ENCODE results near the gene PACRG.

The PACRG gene

DNA sequence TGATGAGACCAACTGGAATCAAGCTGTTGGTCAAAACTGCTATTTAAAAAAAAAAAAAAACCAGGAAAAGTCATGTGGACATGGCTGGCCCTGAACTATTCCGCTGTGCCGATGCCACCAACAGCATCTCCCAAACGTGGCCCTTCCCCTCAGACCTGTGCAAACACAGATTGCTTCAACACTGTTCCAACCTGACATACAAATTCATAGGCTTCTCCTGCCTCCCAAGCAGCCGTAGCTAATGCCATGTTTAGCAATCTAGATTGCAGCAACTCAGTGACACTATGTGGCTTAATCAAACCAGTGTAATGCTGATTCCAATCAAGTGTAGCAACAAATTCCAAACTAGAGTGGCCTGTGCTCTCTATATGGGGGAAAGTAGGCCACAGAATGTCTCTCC is 16.4 kb upstream of the PACRG start:
- DNase-seq = no peak

DNA sequence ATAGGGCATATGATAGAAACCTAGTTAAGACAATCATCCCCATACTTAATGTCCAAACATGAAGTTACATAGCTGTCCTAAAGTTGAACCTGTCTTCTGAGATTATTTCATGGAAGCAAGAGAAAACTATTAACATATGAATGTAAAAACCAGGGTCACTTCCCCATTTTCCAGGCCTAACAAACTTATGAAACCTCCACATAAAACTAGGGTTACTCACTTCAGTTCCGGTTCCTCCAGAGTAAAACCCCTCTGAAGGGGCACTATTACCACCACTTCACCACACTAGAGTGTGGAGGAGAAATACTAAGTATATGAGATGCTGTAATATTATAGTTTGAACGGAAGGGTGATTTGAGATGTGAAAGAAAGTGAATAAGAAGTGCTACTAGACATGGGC is 15.1 kb upstream of the PACRG start:
- no peak for DNase-seq

DNA sequence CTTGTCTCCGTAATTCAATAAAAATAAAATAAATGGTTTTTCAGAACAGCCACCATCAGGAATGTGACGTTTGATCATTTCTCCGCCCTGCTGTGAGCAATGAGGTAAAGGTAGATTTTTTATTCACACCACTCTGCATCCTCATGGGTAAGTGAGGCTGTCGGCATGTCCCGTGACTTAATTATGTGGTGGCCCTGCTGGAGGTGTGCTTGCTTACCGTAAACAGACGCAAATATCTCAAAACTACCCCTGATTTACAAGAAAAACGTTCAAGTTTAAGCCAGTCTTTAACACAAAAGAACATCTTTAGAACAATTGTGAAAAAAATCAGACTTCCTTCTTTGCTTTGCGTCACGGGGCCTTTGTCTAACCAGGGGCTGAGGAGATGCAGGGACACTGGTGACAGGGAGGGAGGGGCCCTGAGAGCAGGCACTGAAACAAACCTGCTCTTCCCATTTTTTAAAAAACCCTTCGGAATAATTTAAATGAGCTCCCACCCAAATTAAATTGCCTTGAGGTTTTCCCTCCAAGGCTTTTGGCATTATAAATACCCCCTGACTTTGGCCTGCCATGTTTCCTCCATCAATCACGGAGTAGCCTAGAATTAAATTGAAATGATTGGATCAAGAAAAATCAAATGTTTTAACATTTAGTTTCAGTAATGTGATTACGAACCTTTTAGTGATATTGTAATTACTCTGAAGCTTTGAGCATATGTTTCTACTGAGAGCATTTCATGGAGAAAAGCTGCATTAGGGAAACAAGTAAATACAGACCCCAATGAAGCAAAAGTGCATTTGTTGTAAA is 13.6 kb upstream of the PACRG start:
- DNase-seq = no peak

DNA sequence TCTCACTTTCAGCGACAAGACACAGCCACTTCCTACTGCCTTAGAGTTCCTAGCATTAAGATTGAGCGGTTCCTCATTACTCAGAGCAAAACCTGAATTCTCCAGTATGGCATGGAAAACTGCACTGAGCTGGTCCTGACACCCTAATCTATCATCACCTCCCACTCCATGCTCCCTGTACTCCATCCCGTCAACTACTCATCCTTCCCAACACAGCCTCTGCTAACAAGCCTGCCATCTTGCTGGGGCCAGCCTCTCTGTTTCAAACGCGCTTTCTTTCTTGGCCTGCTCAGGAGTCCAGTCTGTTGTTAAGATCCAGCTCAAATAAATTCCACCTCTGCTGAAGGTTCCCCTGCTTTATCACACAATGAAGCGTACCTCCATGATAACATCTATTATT is 12.2 kb upstream of the PACRG start:
- DNase-seq = no peak

DNA sequence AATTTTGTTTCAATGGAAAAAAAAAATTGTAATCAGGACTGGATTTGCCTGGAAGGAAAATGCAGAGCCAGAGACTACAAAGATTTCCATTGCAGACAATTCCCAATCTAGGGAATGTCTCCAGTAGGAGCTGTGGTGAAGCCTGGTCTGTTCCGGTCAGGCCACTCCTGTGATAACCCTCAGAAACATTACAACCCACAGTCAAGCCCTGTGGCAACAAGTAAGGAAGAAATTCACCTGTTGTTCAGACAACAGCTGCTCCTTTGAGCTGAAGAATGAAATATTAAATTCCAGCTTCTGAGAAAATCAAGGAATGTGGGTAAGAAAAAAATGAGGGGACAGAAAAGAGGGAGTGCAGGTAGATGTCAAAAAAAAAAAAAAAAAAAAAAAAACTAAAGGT is 8.2 kb upstream of the PACRG start:
- DNase-seq = no peak

DNA sequence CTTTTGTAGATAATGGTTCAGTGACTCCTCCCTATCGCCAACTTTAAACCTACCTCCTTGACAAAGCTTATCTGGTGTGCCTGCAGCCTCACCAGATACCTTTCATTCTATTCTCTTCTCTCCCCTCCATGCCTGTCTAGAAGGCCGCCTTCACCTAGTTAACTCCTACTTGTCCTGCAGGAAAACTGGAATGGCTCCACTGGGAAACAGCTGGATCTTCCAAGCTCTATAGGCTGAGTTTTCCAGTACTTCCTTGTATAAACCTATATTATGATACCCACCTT is 6.4 kb upstream of the PACRG start:
- DNase-seq = no peak

DNA sequence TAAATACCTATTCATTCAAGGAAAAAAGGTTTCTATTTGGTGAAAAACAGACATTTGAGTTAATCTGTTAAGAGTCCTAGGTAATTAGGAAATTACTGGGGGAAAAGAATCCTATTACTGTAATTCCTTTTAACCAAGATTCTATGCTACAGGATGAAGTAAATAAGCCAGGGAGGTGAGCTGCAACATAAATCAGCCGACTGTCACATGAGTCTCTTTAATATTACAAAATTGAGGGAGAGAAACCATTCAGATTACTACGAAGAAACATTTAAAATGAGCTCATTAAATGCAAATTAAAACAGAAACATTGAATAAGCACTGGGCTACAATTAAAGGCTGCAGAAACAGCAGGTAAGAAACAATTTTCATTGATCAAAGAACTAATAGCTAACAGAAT is 5.5 kb upstream of the PACRG start:
- DNase-seq = no peak

DNA sequence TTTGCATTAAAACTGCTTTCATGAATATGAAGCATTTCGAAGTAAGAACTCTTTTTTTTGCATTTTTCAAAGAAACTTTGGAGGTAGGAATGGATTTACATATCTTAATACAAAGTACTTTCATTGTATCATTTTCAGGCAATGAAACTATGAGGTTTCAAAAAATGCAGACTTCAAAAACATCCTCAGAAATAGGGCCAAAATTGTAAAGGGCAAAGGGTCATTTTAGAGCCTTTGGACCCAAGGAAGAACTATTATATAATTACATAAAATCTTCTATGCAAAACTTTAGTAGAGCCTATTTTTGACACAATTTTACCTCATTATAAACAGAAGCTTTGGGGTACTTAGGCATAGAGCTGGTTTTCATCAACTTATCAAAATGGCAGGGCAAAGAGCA is 5.1 kb upstream of the PACRG start:
- no peak for DNase-seq

DNA sequence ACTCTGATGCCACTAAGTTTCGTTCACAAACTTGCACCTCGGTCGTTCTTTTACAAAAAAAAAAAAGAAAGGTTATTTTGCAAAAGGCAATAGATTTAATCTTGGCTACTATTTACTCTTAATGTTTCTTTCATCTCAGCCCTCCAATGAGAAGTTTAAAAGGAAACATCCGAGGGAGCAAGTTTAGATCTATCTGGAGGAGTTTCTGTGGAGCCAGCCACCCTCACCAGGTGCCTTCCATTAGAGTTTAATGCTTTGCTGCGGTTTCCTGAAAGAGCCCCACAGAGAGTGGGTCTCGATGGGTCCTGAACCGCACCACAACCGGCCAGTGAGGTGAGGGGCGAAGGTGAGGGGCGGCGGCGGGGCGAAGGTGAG is 840 bp upstream of the PACRG start:
- peak; percentile 17 for DNase-seq

DNA sequence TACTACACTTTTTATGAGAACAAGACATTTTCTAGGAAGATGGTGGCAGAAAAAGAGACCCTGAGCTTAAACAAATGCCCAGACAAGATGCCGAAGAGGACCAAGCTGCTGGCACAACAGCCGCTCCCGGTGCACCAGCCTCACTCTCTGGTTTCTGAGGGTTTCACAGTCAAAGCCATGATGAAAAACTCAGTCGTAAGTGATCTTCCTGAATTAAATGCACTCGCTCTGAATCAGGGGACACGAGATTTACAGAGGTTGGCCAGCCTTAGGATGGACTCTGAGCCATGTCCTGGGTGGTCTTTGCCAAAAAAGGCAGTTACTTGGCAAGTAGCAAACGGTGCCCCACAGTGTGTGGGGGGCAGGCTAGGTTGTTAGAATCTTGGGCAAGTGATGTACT is 423 bp downstream of the PACRG start:
- DNase-seq = no peak

DNA sequence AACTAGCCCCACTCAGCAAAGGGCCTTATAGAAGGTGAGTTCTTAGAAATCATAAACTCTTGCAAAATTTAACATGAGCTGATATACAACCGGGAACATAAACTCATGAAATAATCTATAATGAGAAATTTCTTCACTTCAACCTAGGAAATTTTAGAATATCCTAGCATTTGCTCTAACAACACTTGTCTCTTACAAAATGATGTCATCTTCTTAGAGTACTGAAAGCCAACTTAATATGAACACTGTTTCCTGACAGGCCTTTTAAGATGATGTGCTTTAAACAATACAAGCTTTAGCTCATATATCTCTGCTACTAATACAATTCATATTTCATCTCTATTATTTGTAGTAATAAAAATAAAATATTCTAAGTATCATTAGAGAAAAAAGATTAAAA is 932 bp downstream of the PACRG start:
- no peak for DNase-seq

DNA sequence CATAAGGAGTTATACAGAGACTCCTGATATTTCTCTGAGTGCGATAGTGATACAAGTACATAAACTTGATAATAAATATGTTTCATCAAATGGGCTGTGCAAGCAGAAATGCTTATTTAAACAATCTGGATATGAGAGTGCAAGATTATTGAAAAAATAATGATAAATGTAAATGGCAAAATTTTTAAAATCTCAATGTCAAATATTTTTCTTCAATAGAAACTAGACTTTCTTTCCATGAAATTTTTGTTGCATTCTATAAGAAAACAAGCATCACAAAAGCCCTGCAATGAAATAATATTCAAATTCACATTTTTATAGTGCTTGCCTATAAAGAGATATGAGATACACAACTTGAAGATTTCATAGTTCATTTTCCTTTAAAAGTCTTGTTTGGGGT is 2.7 kb downstream of the PACRG start:
- DNase-seq = no peak

DNA sequence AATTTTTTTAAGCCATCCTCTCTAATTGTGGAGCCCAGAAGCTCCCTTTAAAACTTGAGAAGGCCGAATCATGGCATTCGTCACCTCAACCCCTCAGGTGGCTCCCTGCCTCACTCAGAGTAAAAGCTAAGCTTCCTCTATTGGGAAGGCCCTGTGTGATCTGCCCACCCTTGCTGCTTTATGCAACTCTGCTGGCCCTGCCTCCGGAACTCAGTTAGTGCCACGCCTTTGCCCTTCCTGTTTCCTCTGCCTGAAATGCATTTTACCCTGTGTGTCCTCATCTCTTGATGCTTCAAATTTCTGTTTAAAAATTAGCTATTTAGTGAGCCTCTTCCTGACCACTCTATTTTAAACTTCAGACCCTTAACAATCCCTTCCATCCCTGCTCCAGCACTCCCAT is 5.7 kb downstream of the PACRG start:
- DNase-seq = no peak

DNA sequence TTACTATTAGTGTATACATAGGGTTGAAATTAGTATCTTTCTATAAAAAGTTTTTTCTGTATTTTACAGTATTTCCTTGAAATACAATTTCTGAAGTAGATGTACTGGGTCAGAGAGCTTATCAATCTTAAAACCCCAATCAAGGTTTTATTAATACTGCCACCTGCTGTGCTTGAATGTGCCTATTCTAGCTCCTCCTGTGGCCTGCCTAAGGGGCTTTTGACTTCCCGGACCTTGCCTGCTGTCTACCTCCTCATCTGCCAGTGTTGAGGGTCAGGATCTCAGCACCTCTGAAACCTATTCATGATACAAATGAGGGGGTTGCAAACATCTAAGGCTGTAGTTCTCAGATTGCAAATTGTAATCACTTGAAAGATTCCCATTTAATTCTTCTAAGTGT is 9.2 kb downstream of the PACRG start:
- DNase-seq = no peak

DNA sequence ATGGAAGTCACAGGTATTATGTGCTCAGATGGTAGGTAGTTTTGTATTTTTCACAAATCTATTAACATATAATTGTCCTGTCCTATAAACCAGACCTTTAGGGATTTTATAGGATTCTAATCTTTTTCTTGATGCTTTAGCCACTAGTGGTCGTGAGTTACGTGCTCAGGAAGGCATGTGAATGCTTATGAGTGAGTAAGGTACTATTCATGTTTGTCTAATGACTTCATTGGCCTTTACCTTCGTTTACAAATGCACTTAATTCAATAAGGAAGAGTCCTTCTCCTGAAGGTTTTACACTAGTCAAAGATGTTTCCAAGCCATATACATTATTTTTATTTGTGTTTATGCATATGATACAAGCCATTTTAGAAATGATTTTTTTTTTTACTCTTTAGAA is 23.0 kb downstream of the PACRG start:
- DNase-seq = no peak

DNA sequence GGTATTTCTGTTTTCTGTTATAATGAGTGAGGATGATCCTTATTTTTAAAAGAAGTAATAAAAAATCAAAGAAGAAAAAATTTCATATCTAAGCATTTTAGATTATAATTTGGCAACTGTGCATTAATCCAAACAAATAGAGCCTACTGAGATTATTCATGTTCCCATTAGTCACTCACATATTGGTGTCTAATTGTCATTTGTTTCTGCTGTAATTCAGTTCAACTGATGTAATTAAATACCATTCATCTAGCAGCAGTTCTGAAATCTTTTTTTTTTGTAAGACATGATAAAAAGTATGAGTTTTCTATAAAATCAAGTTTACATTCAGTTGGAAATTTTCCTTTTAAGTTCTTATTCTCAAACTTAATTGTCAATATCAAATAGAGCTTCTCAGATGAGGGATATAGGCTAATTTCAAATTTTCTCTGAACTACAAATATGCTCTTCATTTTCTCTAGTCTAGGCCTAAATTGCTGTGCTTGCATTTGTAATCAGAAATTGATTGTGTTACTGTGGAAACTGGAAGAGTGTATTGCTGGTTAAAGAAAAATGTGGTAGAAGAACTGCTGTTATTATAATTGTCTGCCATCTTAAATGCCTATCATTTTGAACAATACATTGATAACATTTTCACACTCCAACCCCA is 23.6 kb downstream of the PACRG start:
- DNase-seq = no peak

DNA sequence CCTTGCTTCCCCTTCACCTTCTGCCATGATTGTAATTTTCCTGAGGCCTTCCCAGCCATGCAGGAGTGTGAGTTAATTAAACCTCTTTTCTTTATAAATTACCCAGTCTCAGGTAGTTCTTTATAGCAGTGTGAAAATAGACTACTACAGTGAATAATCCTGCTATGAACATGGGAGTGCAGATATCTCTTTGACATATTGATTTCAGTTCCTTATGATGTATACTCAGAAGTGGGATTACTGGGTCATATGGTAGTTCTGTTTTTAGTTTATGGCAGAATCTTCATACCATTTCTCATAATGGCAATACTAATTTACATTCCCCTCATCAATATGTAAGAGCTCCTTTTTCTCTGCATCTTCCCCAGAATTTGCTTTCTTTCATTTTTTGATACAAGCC is 26.0 kb downstream of the PACRG start:
- DNase-seq = no peak

DNA sequence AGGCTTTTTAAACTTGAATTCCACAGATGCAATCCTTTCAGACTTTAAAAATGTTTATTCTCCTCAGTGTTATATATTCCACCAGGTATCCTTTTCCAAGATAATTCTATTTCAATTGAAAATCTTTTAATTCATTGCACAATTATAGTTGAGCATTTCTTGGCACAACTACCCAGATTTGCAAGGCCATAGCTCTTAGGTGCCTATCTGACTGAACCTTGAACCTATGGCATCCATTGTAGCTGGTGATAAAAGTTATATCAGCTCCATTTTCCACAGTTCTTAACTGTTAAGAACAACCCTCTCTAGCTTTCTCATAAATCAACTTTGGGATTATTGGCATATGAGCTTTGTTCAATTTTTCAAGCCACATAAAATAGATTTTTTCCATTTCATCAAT is 42.4 kb downstream of the PACRG start:
- DNase-seq = no peak

DNA sequence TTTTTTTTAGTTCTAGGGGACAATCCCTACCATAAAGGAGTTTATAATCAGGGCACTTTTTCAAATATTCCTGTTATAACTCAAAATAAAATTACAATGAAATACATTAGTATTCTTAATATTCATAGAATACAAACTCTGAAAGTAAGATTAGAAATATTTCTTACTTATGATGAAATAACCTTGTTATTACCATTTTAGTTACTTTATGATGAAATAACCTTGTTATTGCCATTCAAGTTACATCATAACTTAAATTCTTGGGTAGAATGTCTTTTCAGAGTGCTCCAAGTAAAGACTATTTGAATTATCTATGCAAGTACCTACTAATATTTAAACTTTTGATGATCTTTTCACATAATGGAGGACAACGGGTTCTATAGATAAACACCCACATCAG is 43.2 kb downstream of the PACRG start:
- no peak for DNase-seq

DNA sequence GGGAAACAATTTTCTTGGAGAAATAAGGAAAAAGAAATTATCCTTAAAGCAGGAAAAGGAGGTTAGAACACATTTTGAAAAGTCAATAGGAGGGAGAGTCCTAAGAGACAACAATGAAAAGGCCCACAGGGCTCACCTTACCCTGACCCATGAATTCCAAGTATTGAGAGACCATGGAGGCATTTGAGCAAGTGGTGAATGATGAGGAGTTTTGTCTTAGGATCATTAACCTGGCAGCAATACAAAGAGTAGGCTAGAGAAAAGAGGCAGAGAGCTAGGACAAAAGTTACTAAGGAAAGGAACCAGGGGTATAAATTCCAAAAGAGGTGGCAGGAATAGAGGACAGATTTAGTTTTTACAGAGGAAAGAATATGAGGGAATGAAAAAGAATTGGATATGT is 44.7 kb downstream of the PACRG start:
- no peak for DNase-seq

DNA sequence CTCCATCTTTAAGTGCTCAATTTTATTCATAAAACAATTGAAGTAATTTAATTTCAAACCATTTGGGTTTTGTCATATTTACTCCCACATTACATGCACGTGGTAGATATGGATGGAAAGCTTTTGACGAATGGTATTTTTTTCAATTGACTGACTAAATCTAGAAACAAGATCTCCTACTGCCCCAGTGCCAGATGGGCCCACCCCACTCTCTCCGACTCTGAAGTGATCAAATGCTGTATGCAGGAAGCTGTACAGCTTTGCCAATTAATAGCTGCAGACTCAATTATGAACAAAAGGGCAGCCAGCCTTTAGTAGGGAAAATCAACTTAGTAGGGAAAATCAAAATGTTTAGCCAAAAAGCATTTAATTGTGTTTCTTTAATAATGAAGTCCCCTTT is 46.2 kb downstream of the PACRG start:
- DNase-seq = no peak

DNA sequence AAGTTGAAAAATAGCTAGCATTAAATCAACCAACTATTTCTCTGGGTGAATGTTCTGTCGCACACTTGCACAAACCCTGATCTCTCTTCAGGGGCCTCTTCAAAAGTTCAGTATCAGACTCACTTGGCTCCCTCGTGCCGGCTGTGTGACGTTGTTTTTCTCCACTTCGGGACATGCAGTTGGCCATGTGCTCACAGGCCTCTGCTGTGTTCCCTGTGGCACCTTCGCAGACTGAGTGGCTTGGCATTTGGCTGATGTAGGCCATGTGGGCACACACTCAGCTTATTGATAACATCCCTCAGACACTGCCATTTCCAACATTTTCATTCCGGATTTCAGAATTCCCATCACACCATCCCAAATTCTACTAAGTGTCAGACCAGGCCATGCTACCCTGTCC is 49.3 kb downstream of the PACRG start:
- DNase-seq = no peak

DNA sequence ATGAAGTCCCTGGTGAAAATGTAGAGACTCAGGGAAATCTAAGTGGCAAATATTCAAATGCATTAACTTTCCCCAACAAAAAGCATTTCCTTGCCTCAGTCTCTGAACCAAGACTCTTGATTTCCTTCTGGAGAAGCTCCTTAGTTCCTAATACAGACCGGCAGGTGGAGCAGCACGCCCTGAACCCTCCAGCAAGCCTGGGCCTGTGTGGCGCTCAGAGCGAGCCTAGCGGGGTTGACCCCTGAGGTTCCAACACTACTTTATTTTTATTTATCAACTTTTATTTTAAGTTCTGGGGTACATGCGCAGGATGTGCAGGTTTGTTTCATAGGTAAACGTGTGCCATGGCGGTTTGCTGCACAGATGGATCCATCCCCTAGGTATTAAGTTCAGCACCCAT is 50.8 kb downstream of the PACRG start:
- no peak for DNase-seq

DNA sequence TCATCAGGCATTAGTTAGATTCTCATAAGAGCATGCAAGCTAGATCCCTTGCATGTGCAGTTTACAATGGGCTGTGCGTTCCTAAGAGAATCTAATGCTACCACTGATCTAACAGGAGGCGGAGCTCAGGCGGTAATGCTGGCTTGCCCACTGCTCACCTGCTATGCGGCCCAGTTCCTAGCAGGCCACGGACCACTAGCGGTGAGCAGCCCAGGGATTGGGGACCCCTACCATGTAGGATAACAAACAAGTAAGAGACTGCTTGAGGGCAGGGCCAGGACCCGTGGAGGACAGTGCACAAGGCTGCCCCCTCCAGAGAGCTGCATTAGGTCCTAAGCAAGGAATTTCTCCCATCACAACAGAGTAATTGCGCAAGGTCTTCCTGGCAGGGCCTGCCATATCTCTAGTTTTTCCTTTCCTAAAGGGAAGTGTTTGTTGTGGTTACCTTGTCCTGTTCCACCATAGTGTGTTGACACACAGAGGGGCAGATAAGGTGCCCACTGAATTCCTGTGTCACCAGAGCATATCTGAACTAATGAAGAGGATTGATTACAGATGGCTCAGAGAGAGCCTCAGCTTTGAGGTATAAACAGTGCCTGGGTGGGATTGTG is 58.0 kb downstream of the PACRG start:
- DNase-seq = no peak

Measured in NCI-H1092 treated with DMSO at 0.1 percent for 48 hours (cell line).